IPS-18c (cell line): ENCODE results near the gene SLC29A3.

ENCODE experiments used
- H3K4me3 ChIP-seq: 2 replicates; pipeline ENCODE4 v1.7.0; 2013; ENCODE audit warnings: low read depth, mild to moderate bottlenecking, low read length, moderate library complexity; ENCODE audit not compliant: insufficient read depth
- H3K9me3 ChIP-seq: one replicate; pipeline ENCODE4 v1.6.1; 2013; ENCODE audit warnings: mild to moderate bottlenecking, low read length, moderate library complexity; ENCODE audit not compliant: control insufficient read depth, insufficient read depth

Gene SLC29A3

GRCh38 chr10:71281646-71282322 lies 37.3 kb upstream of the SLC29A3 start:
- H3K9me3 ChIP-seq: no peaks in the 10 kb centered on the region
- H3K4me3 ChIP-seq: no peak overlapping the region

- H3K4me3 ChIP-seq: no peak overlapping the region
- no peaks in the 10 kb centered on the region for H3K9me3 ChIP-seq
Measured at GRCh38 chr10:71282323-71282680, 36.8 kb upstream of the SLC29A3 start.

- no peak overlapping the region for H3K4me3 ChIP-seq
- no peaks in the 10 kb centered on the region for H3K9me3 ChIP-seq
Measured at GRCh38 chr10:71283410-71283809, 35.6 kb upstream of the SLC29A3 start.

- Histone ChIP-seq H3K4me3 (no peak overlapping the region), H3K9me3 (no peaks in the 10 kb centered on the region)
Measured at GRCh38 chr10:71283876-71284275, 35.2 kb upstream of the SLC29A3 start.

GRCh38 chr10:71284544-71285179 lies 34.4 kb upstream of the SLC29A3 start:
- H3K4me3 ChIP-seq: no peak overlapping the region

GRCh38 chr10:71285180-71285545 lies 33.9 kb upstream of the SLC29A3 start:
- Histone ChIP-seq H3K4me3 (no peak overlapping the region), H3K9me3 (no peaks in the 10 kb centered on the region)

More at GRCh38 chr10:71284544-71285179, 34.4 kb upstream of the SLC29A3 start:
- no peaks in the 10 kb centered on the region for H3K9me3 ChIP-seq

- H3K9me3 ChIP-seq: no peaks in the 10 kb centered on the region
Measured at GRCh38 chr10:71285986-71286385, 33.1 kb upstream of the SLC29A3 start.

GRCh38 chr10:71286521-71287294 lies 32.4 kb upstream of the SLC29A3 start:
- Histone ChIP-seq H3K9me3 (no peaks in the 10 kb centered on the region), H3K4me3 (no peak overlapping the region)

More at GRCh38 chr10:71285986-71286385, 33.1 kb upstream of the SLC29A3 start:
- H3K4me3 ChIP-seq: no peak overlapping the region

GRCh38 chr10:71287456-71287855 lies 31.6 kb upstream of the SLC29A3 start:
- Histone ChIP-seq H3K4me3 (no peak overlapping the region), H3K9me3 (no peaks in the 10 kb centered on the region)

GRCh38 chr10:71288461-71288860 lies 30.6 kb upstream of the SLC29A3 start:
- H3K9me3 ChIP-seq: no peaks in the 10 kb centered on the region
- no peak overlapping the region for H3K4me3 ChIP-seq

- Histone ChIP-seq H3K4me3 (no peak overlapping the region), H3K9me3 (no peaks in the 10 kb centered on the region)
Measured at GRCh38 chr10:71289421-71290130, 29.5 kb upstream of the SLC29A3 start.

GRCh38 chr10:71290331-71290730 lies 28.7 kb upstream of the SLC29A3 start:
- H3K4me3 ChIP-seq: no peak overlapping the region
- H3K9me3 ChIP-seq: no peaks in the 10 kb centered on the region

- H3K9me3 ChIP-seq: no peaks in the 10 kb centered on the region
- H3K4me3 ChIP-seq: no peak overlapping the region
Measured at GRCh38 chr10:71290806-71291527, 28.1 kb upstream of the SLC29A3 start.

- H3K9me3 ChIP-seq: no peaks in the 10 kb centered on the region
Measured at GRCh38 chr10:71291528-71291900, 27.5 kb upstream of the SLC29A3 start.

GRCh38 chr10:71292624-71293445 lies 26.2 kb upstream of the SLC29A3 start:
- Histone ChIP-seq H3K4me3 (no peak overlapping the region), H3K9me3 (no peaks in the 10 kb centered on the region)

More at GRCh38 chr10:71291528-71291900, 27.5 kb upstream of the SLC29A3 start:
- no peak overlapping the region for H3K4me3 ChIP-seq

- no peak overlapping the region for H3K4me3 ChIP-seq
- no peaks in the 10 kb centered on the region for H3K9me3 ChIP-seq
Measured at GRCh38 chr10:71293446-71294084, 25.5 kb upstream of the SLC29A3 start.
